Prostate gland (tissue), 2 donors: ENCODE measurements around the gene ZNF132. TPM values are rescaled to one million over a fixed set of nuclear protein-coding genes. Genes with fewer than 3 reads are reported as not detected.

ENCODE experiments used
- DNase-seq: peaks from one replicate; pipeline ENCODE4 v3.0.0-alpha.2; 2019; ENCODE audit warnings: low spot score
- H3K27ac ChIP-seq, 2 donors: fragments of 200-600 bp; sonication (generic); 2 replicates each; pipeline ENCODE4 v1.5.1; 2017 to 2019
- H3K27me3 ChIP-seq: fragments of 200-600 bp; sonication (generic); replicated peaks from 2 replicates; pipeline ENCODE4 v1.5.1; 2019; ENCODE audit not compliant: insufficient read depth
- H3K36me3 ChIP-seq, 2 donors: fragments of 200-600 bp; sonication (generic); 1 replicate in 1 of 2; 2 replicates in 1 of 2; pipeline versions ENCODE4 v1.5.1 to v1.8.1; 2017 to 2019
- H3K4me1 ChIP-seq: fragments of 200-600 bp; sonication (generic); replicated peaks from 2 replicates; pipeline ENCODE4 v1.5.1; 2019
- H3K4me3 ChIP-seq, 2 donors: fragments of 200-600 bp; sonication (generic); 2 replicates each; pipeline ENCODE4 v1.5.1; 2017 to 2019
- H3K9me3 ChIP-seq: fragments of 200-600 bp; sonication (generic); 2 replicates; pipeline ENCODE4 v1.5.1; 2017
- CTCF ChIP-seq, 4 experiments: fragments of 200-600 bp in 2 of 4; fragments of 450-650 bp in 2 of 4; sonication (generic) in 2 of 4; IDR thresholded peaks; 1 replicate in 3 of 4; 2 replicates in 1 of 4; pipeline ENCODE4 v1.5.1; 2016 to 2019; ENCODE audit warnings: antibody characterized with exemption in 4 of 4, mild to moderate bottlenecking in 2 of 4, moderate library complexity in 2 of 4
- POLR2A ChIP-seq: fragments of 450-650 bp; IDR thresholded peaks from one replicate; pipeline ENCODE4 v1.6.1; 2016; ENCODE audit warnings: antibody characterized with exemption, mild to moderate bottlenecking
- POLR2AphosphoS5 ChIP-seq: sonication (generic); formaldehyde crosslinking; IDR thresholded peaks from one replicate; pipeline ENCODE4 v1.6.1; 2017; ENCODE audit warnings: antibody characterized with exemption
- WGBS: methylation state at CpG from one replicate; pipeline ENCODE4 v1.1.5; 2018; 5-methylcytosine and 5-hydroxymethylcytosine counted together
- intact Hi-C: fragments of 100-400 bp; cut with DNase I; formaldehyde crosslinking; loops from one replicate; pipeline ENCODE4 v1.14.2; 2022
- total RNA-seq, 2 donors: library from RNA; depleted of rRNA; stranded (reverse); fragments of >200 nt; gene quantifications; one replicate each; pipeline ENCODE4 v1.1.0, GENCODE V29; 2016

The ZNF132 gene
- total RNA-seq, 2 donors from 2014 or later = 8.1 to 12.2 TPM

GRCh38 chr19:58398545-58398944 is 41.4 kb downstream of the ZNF132 start:
- 99% methylated on average over 6 of the region's 6 CpGs for WGBS
- H3K4me3 ChIP-seq = no peak overlapping the region

GRCh38 chr19:58398087-58398486 is 41.9 kb downstream of the ZNF132 start:
- Histone ChIP-seq H3K4me1 (no peaks in the 10 kb centered on the region), H3K4me3 (no peak overlapping the region), H3K36me3 (peaks cover 10 to 17% of the 10 kb centered on the region in 2 donors), H3K9me3 (no peaks in the 10 kb centered on the region), H3K27ac (no peak overlapping the region), H3K27me3 (no peaks in the 10 kb centered on the region)
- intact Hi-C loops = no loop called here
- TF ChIP-seq POLR2A (no peak), POLR2AphosphoS5 (no peak), CTCF (IDR thresholded peaks at IDR 0.05) (no peak)
- 88% methylated on average over 4 of the region's 4 CpGs for WGBS
- DNase-seq = no peak

More at GRCh38 chr19:58398545-58398944, 41.4 kb downstream of the ZNF132 start:
- no peak for TF ChIP-seq CTCF (IDR thresholded peaks at IDR 0.05)
- TF ChIP-seq POLR2A = no peak
- no peak for TF ChIP-seq POLR2AphosphoS5
- Histone ChIP-seq H3K36me3 (peaks cover 6 to 12% of the 10 kb centered on the region in 2 donors), H3K9me3 (no peaks in the 10 kb centered on the region), H3K4me1 (no peaks in the 10 kb centered on the region), H3K27ac (no peak overlapping the region), H3K27me3 (no peaks in the 10 kb centered on the region)
- intact Hi-C loops = no loop called here
- DNase-seq = no peak

GRCh38 chr19:58397533-58398037 is 42.4 kb downstream of the ZNF132 start:
- Histone ChIP-seq H3K4me3 (no peak overlapping the region), H3K4me1 (no peaks in the 10 kb centered on the region), H3K27ac (no peak overlapping the region), H3K9me3 (no peaks in the 10 kb centered on the region), H3K36me3 (peaks cover 12 to 22% of the 10 kb centered on the region in 2 donors), H3K27me3 (no peaks in the 10 kb centered on the region)
- no peak for DNase-seq
- intact Hi-C loops = no loop called here
- 63% methylated on average over 7 of the region's 7 CpGs for WGBS
- TF ChIP-seq CTCF (IDR thresholded peaks at IDR 0.05) (no peak), POLR2AphosphoS5 (no peak), POLR2A (no peak)

- Histone ChIP-seq H3K36me3 (peaks cover 12 to 22% of the 10 kb centered on the region in 2 donors), H3K4me1 (no peaks in the 10 kb centered on the region), H3K27ac (no peak overlapping the region), H3K9me3 (no peaks in the 10 kb centered on the region), H3K4me3 (peak overlapping the region in 1 of 2 donors; percentile 36), H3K27me3 (no peaks in the 10 kb centered on the region)
- DNase-seq = no peak
- 30% methylated on average over 52 of the region's 58 CpGs for WGBS
- intact Hi-C loops = no loop called here
- TF ChIP-seq CTCF (IDR thresholded peaks at IDR 0.05) = no peak
- TF ChIP-seq POLR2AphosphoS5 = no peak
- TF ChIP-seq POLR2A = no peak
These were observed 43.0 kb downstream of the ZNF132 start for GRCh38 chr19:58396691-58397532.
